ENCODE results near the gene COQ8A. TPM values are rescaled to one million over a fixed set of nuclear protein-coding genes. Genes with fewer than 3 reads are reported as not detected.

Gene COQ8A
- polyA plus RNA-seq, 1 of the 3 experiments (the other 2 are of a cell fraction), result 11.8 TPM

DNA sequence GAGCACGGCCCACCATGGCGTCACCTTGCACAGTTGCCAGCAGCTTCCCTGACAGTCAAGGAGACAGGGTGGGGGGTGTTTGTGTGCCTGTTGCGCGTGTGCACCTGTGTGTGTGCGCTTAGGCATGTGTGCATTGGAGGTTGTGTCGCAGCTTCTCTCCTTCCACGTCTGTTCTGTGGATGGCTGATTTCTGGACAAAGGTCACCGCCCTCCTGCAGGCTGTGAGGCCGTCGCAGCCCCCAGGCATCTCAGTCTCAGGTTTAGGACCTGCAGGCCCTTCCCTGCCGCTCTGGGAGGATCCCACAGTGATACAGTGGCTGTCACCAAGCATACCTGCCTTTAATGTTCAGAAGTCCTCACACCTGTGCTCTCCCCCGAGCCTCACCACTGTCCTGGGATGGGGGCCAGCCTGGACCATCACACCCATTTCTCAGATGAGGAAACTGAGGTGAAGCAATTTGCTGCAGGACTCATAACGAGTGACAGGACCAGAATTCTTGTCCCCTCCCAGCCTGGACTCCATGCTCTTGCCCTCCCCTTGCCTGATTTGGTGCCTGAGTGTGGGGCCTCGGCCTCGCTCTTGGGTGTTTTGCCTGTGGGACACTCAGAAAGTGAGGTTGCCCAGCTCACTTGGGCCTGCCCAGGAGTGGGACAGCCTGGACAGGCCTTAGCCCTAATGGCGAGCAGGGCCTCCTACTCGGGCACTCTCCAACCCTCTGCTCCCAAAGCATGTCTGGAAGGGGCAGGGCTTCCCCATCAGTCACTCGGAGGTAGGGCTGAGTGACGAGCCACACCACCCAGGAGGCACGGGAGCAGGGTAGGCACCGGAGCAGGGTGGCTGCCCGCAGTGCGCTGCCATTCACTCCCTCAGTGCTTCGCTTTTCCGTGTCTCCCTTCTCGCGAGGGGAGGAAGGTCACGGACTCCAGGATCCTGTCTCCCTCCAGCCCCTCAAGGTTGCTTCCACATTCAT is 22.6 kb downstream of the COQ8A start:
- Histone ChIP-seq H3K9me2 (no peaks in the 10 kb centered on the region), H3K36me3 (replicated peaks in 1 of 2; ENCODE audit: control insufficient read depth in 1 of 2, insufficient read depth in 2 of 2, low read length in 1 of 2) (no peaks in the 10 kb centered on the region), H3K4me2 (no peak overlapping the region), H3F3A (replicated peaks; ENCODE audit: insufficient read depth) (no peaks in the 10 kb centered on the region), H3K27ac (ENCODE audit: low read depth in 2 of 2, low read length in 1 of 2) (no peak overlapping the region), H3K4me3 (ENCODE audit: low read depth in 2 of 2, low read length in 1 of 2) (no peak overlapping the region), H4K20me1 (ENCODE audit: insufficient read depth) (no peaks in the 10 kb centered on the region), H3K9me3 (no peaks in the 10 kb centered on the region), H2AFZ (ENCODE audit: low read depth) (no peak overlapping the region), H3K27me3 (ENCODE audit: insufficient read depth) (no peaks in the 10 kb centered on the region), H3K9ac (no peak overlapping the region), H3K4me1 (ENCODE audit: control insufficient read depth in 1 of 2, insufficient read depth in 2 of 2, low read depth in 1 of 2, low read length in 1 of 2) (no peaks in the 10 kb centered on the region), H3K79me2 (ENCODE audit: insufficient read depth) (no peaks in the 10 kb centered on the region)
- TF ChIP-seq POLR2AphosphoS5 (IDR thresholded peaks at IDR 0.05; ENCODE audit: low read depth, low read length) (no peak), MEF2A (IDR thresholded peaks at IDR 0.05; ENCODE audit: borderline replicate concordance, low read depth) (no peak), EZH2phosphoT487 (IDR thresholded peaks at IDR 0.05; ENCODE audit: borderline replicate concordance, low read depth) (no peak), NRF1 (IDR thresholded peaks at IDR 0.05; ENCODE audit: low read depth, low read length) (no peak), ELF1 (IDR thresholded peaks at IDR 0.05) (no peak), TEAD4 (IDR thresholded peaks at IDR 0.05; ENCODE audit: borderline replicate concordance, insufficient read depth) (no peak), RFX5 (IDR thresholded peaks at IDR 0.05; ENCODE audit: low read length) (no peak)
- ChIA-PET CTCF (no interaction called here), POLR2A (no interaction called here)
- no peak for DNase-seq
- 92% methylated on average over 25 of the region's 28 CpGs for WGBS (ENCODE audit: low lambda C conversion rate)

DNA sequence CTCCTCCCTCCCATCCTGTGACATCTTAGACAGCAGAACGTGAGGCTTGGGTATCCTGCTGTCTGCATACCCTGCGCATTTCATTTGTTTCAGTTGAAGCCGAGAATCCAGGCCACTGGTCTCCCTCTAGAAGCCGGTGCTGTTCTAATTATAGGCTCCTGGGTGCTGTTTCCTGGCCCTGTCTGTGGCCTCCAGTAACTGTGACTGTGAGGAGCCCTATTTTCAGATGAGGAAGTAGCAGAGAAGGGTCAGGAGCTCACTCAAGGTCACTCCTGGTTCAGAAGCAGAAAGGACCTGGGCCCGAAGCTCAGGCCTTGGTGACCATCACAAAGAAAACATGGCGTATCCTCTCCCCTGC is 24.0 kb downstream of the COQ8A start:
- Histone ChIP-seq H3K9ac (no peak overlapping the region), H2AFZ (ENCODE audit: low read depth) (no peak overlapping the region), H3K4me1 (ENCODE audit: control insufficient read depth in 1 of 2, insufficient read depth in 2 of 2, low read depth in 1 of 2, low read length in 1 of 2) (no peaks in the 10 kb centered on the region), H3K9me2 (no peaks in the 10 kb centered on the region), H3K4me2 (no peak overlapping the region), H3F3A (replicated peaks; ENCODE audit: insufficient read depth) (no peaks in the 10 kb centered on the region), H3K79me2 (ENCODE audit: insufficient read depth) (no peaks in the 10 kb centered on the region), H3K4me3 (ENCODE audit: low read depth in 2 of 2, low read length in 1 of 2) (no peak overlapping the region), H4K20me1 (ENCODE audit: insufficient read depth) (no peaks in the 10 kb centered on the region), H3K27ac (ENCODE audit: low read depth in 2 of 2, low read length in 1 of 2) (no peak overlapping the region), H3K36me3 (replicated peaks in 1 of 2; ENCODE audit: control insufficient read depth in 1 of 2, insufficient read depth in 2 of 2, low read length in 1 of 2) (no peaks in the 10 kb centered on the region), H3K27me3 (ENCODE audit: insufficient read depth) (no peaks in the 10 kb centered on the region), H3K9me3 (no peaks in the 10 kb centered on the region)
- DNase-seq, result no peak
- WGBS (ENCODE audit: low lambda C conversion rate), result 98% methylated on average over 6 of the region's 6 CpGs
- TF ChIP-seq RXRA (IDR thresholded peaks at IDR 0.05; ENCODE audit: borderline replicate concordance, low read depth) (no peak), CHD2 (IDR thresholded peaks at IDR 0.05; ENCODE audit: low read length, partially characterized antibody) (no peak), FOSL2 (IDR thresholded peaks at IDR 0.05; ENCODE audit: borderline replicate concordance, low read depth) (no peak), NFIC (IDR thresholded peaks at IDR 0.05; ENCODE audit: borderline replicate concordance) (no peak), EZH2phosphoT487 (IDR thresholded peaks at IDR 0.05; ENCODE audit: borderline replicate concordance, low read depth) (no peak), SIN3A (IDR thresholded peaks at IDR 0.05; ENCODE audit: borderline replicate concordance, low read depth, low read length) (no peak), MXI1 (IDR thresholded peaks at IDR 0.05; ENCODE audit: low read depth, low read length) (no peak), TEAD4 (IDR thresholded peaks at IDR 0.05; ENCODE audit: borderline replicate concordance, insufficient read depth) (no peak)
- TF ChIP-seq, protein P1, sequence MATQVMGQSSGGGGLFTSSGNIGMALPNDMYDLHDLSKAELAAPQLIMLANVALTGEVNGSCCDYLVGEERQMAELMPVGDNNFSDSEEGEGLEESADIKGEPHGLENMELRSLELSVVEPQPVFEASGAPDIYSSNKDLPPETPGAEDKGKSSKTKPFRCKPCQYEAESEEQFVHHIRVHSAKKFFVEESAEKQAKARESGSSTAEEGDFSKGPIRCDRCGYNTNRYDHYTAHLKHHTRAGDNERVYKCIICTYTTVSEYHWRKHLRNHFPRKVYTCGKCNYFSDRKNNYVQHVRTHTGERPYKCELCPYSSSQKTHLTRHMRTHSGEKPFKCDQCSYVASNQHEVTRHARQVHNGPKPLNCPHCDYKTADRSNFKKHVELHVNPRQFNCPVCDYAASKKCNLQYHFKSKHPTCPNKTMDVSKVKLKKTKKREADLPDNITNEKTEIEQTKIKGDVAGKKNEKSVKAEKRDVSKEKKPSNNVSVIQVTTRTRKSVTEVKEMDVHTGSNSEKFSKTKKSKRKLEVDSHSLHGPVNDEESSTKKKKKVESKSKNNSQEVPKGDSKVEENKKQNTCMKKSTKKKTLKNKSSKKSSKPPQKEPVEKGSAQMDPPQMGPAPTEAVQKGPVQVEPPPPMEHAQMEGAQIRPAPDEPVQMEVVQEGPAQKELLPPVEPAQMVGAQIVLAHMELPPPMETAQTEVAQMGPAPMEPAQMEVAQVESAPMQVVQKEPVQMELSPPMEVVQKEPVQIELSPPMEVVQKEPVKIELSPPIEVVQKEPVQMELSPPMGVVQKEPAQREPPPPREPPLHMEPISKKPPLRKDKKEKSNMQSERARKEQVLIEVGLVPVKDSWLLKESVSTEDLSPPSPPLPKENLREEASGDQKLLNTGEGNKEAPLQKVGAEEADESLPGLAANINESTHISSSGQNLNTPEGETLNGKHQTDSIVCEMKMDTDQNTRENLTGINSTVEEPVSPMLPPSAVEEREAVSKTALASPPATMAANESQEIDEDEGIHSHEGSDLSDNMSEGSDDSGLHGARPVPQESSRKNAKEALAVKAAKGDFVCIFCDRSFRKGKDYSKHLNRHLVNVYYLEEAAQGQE (IDR thresholded peaks at IDR 0.05; ENCODE audit: low read depth, low read length), result no peak
- TF ChIP-seq, protein P2, sequence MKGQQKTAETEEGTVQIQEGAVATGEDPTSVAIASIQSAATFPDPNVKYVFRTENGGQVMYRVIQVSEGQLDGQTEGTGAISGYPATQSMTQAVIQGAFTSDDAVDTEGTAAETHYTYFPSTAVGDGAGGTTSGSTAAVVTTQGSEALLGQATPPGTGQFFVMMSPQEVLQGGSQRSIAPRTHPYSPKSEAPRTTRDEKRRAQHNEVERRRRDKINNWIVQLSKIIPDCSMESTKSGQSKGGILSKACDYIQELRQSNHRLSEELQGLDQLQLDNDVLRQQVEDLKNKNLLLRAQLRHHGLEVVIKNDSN (IDR thresholded peaks at IDR 0.05; ENCODE audit: borderline replicate concordance, low read depth), result no peak
- ChIA-PET POLR2A (no interaction called here), CTCF (no interaction called here)
